ENCODE measurements around the gene ZNF112. TPM values are rescaled to one million over a fixed set of nuclear protein-coding genes. Genes with fewer than 3 reads are reported as not detected.

Gene ZNF112
- total RNA-seq, 1 experiment from 2014 or later: 3.3 TPM

DNA sequence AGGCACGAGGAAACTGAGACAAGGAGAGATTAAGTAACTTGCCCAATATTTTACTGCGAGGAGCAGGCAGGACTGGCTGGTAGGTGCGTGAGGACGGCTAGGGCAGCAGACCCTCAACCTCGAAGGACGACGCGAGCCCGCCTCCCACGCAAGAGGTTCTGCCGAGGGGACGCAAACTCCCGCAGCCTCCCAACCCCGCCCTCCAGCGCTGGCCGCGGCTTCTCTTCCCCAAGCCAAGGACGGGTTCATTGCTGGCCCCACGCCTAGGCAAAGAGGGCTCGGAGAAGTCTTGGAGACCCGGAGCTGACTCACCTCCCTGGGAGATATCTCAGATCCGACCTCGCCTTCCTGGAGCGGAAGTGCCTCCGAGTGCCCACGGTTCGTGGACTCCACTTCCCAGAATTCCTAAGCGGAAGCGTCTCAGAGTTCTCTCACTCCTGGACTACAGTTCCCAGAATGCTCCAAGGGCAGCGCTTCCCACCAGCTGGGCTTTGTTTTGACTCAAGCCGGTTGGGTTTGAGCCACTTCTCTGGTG lies 51.8 kb downstream of the ZNF112 start, which contains the start of gene ZNF235:
ZNF235 (minus strand) TSS at position 367 of the 535 bp plus-strand sequence. CDS start 1,621 bp downstream, outside the sequence.
- peak within 1 kb of the TSS; percentile 18 for H3K18ac ChIP-seq (ENCODE audit: insufficient read length, low read depth, low read length)
- no peaks in the 10 kb centered on the region for H3K79me1 ChIP-seq (ENCODE audit: insufficient read depth, low read depth, low read length, poor library complexity, severe bottlenecking)
- no peak within 1 kb of the TSS for H2BK15ac ChIP-seq (ENCODE audit: low read depth, low read length)
- H3K27ac ChIP-seq (ENCODE audit: insufficient read length, low read depth, low read length): no peak within 1 kb of the TSS
- no peaks in the 10 kb centered on the region for H3K4me1 ChIP-seq (ENCODE audit: insufficient read depth, low read length)
- H3K27me3 Mint-ChIP-seq (ENCODE audit: low read depth): peaks cover 7% of the 10 kb centered on the region
- H2BK120ac ChIP-seq (ENCODE audit: low read depth, low read length, poor library complexity, severe bottlenecking): no peak within 1 kb of the TSS
- H4K8ac ChIP-seq (replicated peaks; ENCODE audit: insufficient read length, low read depth, low read length): no peak within 1 kb of the TSS
- no peak within 1 kb of the TSS for H2AK5ac ChIP-seq (ENCODE audit: insufficient read length, low read length)
- H3K9ac ChIP-seq (ENCODE audit: extremely low read depth, insufficient read length, low read length): peak within 1 kb of the TSS; percentile 82
- H3K23me2 ChIP-seq (ENCODE audit: insufficient read length, low read depth, low read length, poor library complexity, severe bottlenecking): peaks cover 3% of the 10 kb centered on the region
- WGBS (ENCODE audit: extremely low coverage, insufficient read length, low lambda C conversion rate): no CpG with 5 or more reads among the region's 31 CpGs
- no peak within 1 kb of the TSS for H3K56ac ChIP-seq (ENCODE audit: insufficient read length, low read depth, low read length)
- no peak within 1 kb of the TSS for H2BK5ac ChIP-seq (ENCODE audit: insufficient read length, low read length)
- peak within 1 kb of the TSS; percentile 62; the same call in 1 of the 2 replicates for H3K14ac ChIP-seq (ENCODE audit: insufficient read depth, low read length)
- peaks cover 23 to 26% of the 10 kb centered on the region in 2 experiments for H3K9me3 Mint-ChIP-seq
- H4K20me1 ChIP-seq (ENCODE audit: control insufficient read depth, insufficient read depth, insufficient read length): no peaks in the 10 kb centered on the region
- H3K27ac Mint-ChIP-seq: peak within 1 kb of the TSS in 2 of 3 experiments; percentile 33 to 49; a peak in 2 of 7 replicates
- no peak within 1 kb of the TSS for H2BK20ac ChIP-seq (ENCODE audit: low read depth, low read length, poor library complexity, severe bottlenecking)
- peak within 1 kb of the TSS; percentile 82 to 89 for H3K4me3 Mint-ChIP-seq
- H3T11ph ChIP-seq (ENCODE audit: low read length): no peak within 1 kb of the TSS
- no peak within 1 kb of the TSS for H3K4ac ChIP-seq (ENCODE audit: low read depth, low read length)
- H3K9me3 ChIP-seq (ENCODE audit: control insufficient read depth, low read depth, low read length): no peaks in the 10 kb centered on the region
- H3K27me3 ChIP-seq (ENCODE audit: insufficient read depth, low read length): no peaks in the 10 kb centered on the region
- H3K4me2 ChIP-seq (ENCODE audit: insufficient read depth, insufficient read length, low read length): peak within 1 kb of the TSS; percentile 80
- no peak within 1 kb of the TSS for H3K23ac ChIP-seq (ENCODE audit: insufficient read length, low read depth, low read length)
- TF ChIP-seq, protein P1, sequence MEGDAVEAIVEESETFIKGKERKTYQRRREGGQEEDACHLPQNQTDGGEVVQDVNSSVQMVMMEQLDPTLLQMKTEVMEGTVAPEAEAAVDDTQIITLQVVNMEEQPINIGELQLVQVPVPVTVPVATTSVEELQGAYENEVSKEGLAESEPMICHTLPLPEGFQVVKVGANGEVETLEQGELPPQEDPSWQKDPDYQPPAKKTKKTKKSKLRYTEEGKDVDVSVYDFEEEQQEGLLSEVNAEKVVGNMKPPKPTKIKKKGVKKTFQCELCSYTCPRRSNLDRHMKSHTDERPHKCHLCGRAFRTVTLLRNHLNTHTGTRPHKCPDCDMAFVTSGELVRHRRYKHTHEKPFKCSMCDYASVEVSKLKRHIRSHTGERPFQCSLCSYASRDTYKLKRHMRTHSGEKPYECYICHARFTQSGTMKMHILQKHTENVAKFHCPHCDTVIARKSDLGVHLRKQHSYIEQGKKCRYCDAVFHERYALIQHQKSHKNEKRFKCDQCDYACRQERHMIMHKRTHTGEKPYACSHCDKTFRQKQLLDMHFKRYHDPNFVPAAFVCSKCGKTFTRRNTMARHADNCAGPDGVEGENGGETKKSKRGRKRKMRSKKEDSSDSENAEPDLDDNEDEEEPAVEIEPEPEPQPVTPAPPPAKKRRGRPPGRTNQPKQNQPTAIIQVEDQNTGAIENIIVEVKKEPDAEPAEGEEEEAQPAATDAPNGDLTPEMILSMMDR (conservative IDR thresholded peaks at IDR 0.05): no peak
- H2BK12ac ChIP-seq (ENCODE audit: insufficient read length, low read depth, low read length): no peak within 1 kb of the TSS
- no peaks in the 10 kb centered on the region for H3K79me2 ChIP-seq (ENCODE audit: insufficient read depth, low read length)
- DNase-seq: peak; percentile 95
- peak within 1 kb of the TSS; percentile 98 for H2AFZ ChIP-seq (ENCODE audit: low read length)
- peaks cover 0 to 11% of the 10 kb centered on the region in 2 experiments; a peak in 3 of 4 replicates for H3K4me1 Mint-ChIP-seq
- H4K91ac ChIP-seq (ENCODE audit: insufficient read length, low read depth, low read length): no peak within 1 kb of the TSS
- no peak within 1 kb of the TSS for H4K5ac ChIP-seq (ENCODE audit: insufficient read length, low read depth, low read length)
- peaks cover 5 to 12% (median 10%) of the 10 kb centered on the region in 3 experiments; a peak in 6 of 7 replicates for H3K36me3 Mint-ChIP-seq (ENCODE audit: insufficient read depth in 1 of 3, low read depth in 3 of 3)
